K562 (cell line): ENCODE results near the gene SERTAD1. TPM values are rescaled to one million over a fixed set of nuclear protein-coding genes. Genes with fewer than 3 reads are reported as not detected.

ENCODE experiments used
- FOXK2 ChIP-seq, 2 experiments: fragments of 450-650 bp; IDR thresholded peaks in 1 of 2; conservative IDR thresholded peaks in 1 of 2; 2 replicates each; pipeline ENCODE4 v1.6.1; 2016; ENCODE audit warnings: low read depth in 2 of 2, mild to moderate bottlenecking in 1 of 2
- LARP7 ChIP-seq: fragments of 450-650 bp; IDR thresholded peaks from 2 replicates; pipeline ENCODE4 v1.6.1; 2016
- MAFF ChIP-seq: IDR thresholded peaks from 2 replicates; pipeline ENCODE4 v1.6.1; 2012; ENCODE audit warnings: low read length, improper control_type of control experiment
- RBM15 ChIP-seq: fragments of 200-400 bp; formaldehyde crosslinking; IDR thresholded peaks from 2 replicates; pipeline ENCODE4 v1.6.1; 2018; ENCODE audit warnings: mild to moderate bottlenecking, low read length, moderate library complexity; ENCODE audit not compliant: insufficient read depth
- SAP30 ChIP-seq: fragments of 200-600 bp; sonication (generic); IDR thresholded peaks from 2 replicates; pipeline ENCODE4 v1.6.1; 2012; ENCODE audit warnings: borderline replicate concordance, low read depth, mild to moderate bottlenecking, moderate library complexity, low read length, control low read depth, inconsistent platforms; ENCODE audit not compliant: insufficient read depth, poor library complexity, severe bottlenecking
- SIX5 ChIP-seq, 2 experiments: IDR thresholded peaks; 2 replicates each; pipeline ENCODE4 v1.6.1; 2011; ENCODE audit warnings: low read length in 2 of 2, borderline replicate concordance in 1 of 2, low read depth in 1 of 2, mild to moderate bottlenecking in 1 of 2, moderate library complexity in 1 of 2; ENCODE audit not compliant: insufficient read depth in 1 of 2
- SNRNP70 ChIP-seq: fragments of 200-400 bp; formaldehyde crosslinking; optimal IDR thresholded peaks from 2 replicates; pipeline ENCODE3; 2017; ENCODE audit warnings: low read depth, low read length
- ZKSCAN8 ChIP-seq: fragments of 200-800 bp; sonication (Bioruptor generic); IDR thresholded peaks from 2 replicates; pipeline ENCODE4 v1.6.1; 2016; ENCODE audit warnings: missing genetic modification characterization, missing compliant biosample characterization
- ZNF184 ChIP-seq: sonication (generic); formaldehyde crosslinking; IDR thresholded peaks from 2 replicates; pipeline ENCODE4 v1.5.0; 2020; ENCODE audit warnings: missing genetic modification reagents
- polyA plus RNA-seq, 8 experiments: library from polyadenylated mRNA; depleted of rRNA in 4 of 8; stranded (reverse) in 5 of 8; unstranded in 3 of 8; fragments of >200 nt; fragmentation: Nextera tagmentation in 2 of 8; fragmentation: Illumina TruSeq in 1 of 8; extraction: Ambion mirVana in 2 of 8; extraction: Trizol in 1 of 8; gene quantifications; 2 replicates each; pipeline versions ENCODE4 v1.2.1 to v1.2.3, GENCODE V29; 2011 to 2014; ENCODE audit warnings: inconsistent platforms in 1 of 8, missing spikeins in 1 of 8
- total RNA-seq, 7 experiments: library from RNA; depleted of rRNA in 6 of 7; stranded (reverse); fragments of >200 nt in 6 of 7; fragmentation: Illumina TruSeq in 2 of 7; extraction: Trizol in 2 of 7; gene quantifications; 2 replicates each; pipeline versions ENCODE4 v1.2.1 to v1.2.3, GENCODE V29; 2011 to 2021; ENCODE audit warnings: low replicate concordance in 1 of 7
- TF ChIP-seq, protein P1 (sequence below), 2 experiments: fragments of 450-650 bp; formaldehyde crosslinking in 1 of 2; IDR thresholded peaks; 2 replicates each; pipeline versions ENCODE4 v1.4.0 to v1.6.1; 2014 to 2020; ENCODE audit warnings: mild to moderate bottlenecking in 2 of 2, borderline replicate concordance in 1 of 2, low read depth in 1 of 2
- TF ChIP-seq, protein P2 (sequence below), 2 experiments: fragments of 150-350 bp in 1 of 2; IDR thresholded peaks; 2 replicates each; pipeline ENCODE4 v1.6.1; 2012 to 2016; ENCODE audit warnings: low read depth in 2 of 2, low read length in 2 of 2, mild to moderate bottlenecking in 1 of 2, moderate library complexity in 1 of 2
- TF ChIP-seq, protein P3 (sequence below): fragments of 450-650 bp; IDR thresholded peaks from 2 replicates; pipeline ENCODE4 v1.6.1; 2016; ENCODE audit warnings: antibody characterized with exemption

The SERTAD1 gene
- total and polyA plus RNA-seq, 9 of the 15 experiments (the other 6 are each of a cell fraction or from before 2014, with no cell fraction given) = 0.15 to 8.7 (median 4.9) TPM

DNA sequence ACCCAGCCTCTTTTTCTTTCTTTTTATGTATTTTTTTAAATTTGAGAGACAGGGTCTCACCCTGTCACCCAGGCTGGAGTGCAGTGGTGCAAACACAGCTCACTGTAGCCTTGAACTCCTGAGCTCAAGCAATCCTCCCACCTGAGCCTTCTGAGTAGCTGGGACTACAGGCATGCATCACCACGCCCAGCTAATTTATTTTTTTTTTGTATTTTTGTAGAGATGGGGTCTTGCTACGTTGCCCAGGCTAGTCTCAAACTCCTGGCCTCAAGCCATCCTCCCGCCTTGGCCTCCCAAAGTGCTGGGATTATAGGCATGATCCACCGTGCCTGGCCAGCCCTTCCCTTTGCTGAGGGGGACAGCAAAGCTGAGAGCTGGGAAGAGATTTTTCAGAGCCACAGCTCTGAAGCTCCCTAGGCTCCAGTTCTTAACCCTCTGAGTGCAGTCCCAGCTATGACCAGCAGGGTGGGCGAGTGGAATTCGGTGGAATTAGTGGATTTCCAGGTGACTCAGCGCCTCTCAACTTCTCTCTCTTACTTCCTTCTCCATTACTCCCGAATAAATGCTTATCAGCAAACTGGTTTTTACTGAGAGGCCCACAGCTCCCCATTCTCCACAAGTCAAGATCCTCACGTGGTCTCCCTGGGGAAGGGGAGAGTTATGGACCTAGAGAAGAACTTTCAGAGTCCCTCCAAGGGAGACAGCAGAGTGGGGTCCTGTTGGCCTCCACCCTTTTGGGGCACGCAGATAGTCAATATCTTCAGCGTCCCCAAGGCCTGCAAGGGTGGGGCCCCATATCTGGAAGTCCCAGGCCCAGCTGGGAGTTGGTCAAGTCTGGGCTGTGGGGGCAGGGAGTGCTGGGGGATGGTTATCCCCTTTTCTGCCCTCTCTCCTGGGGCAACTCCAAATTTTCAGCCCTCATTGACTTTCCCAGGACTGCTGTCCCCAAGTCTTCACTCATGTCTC is 38.5 kb upstream of the SERTAD1 start (continued):
- TF ChIP-seq, protein P1, sequence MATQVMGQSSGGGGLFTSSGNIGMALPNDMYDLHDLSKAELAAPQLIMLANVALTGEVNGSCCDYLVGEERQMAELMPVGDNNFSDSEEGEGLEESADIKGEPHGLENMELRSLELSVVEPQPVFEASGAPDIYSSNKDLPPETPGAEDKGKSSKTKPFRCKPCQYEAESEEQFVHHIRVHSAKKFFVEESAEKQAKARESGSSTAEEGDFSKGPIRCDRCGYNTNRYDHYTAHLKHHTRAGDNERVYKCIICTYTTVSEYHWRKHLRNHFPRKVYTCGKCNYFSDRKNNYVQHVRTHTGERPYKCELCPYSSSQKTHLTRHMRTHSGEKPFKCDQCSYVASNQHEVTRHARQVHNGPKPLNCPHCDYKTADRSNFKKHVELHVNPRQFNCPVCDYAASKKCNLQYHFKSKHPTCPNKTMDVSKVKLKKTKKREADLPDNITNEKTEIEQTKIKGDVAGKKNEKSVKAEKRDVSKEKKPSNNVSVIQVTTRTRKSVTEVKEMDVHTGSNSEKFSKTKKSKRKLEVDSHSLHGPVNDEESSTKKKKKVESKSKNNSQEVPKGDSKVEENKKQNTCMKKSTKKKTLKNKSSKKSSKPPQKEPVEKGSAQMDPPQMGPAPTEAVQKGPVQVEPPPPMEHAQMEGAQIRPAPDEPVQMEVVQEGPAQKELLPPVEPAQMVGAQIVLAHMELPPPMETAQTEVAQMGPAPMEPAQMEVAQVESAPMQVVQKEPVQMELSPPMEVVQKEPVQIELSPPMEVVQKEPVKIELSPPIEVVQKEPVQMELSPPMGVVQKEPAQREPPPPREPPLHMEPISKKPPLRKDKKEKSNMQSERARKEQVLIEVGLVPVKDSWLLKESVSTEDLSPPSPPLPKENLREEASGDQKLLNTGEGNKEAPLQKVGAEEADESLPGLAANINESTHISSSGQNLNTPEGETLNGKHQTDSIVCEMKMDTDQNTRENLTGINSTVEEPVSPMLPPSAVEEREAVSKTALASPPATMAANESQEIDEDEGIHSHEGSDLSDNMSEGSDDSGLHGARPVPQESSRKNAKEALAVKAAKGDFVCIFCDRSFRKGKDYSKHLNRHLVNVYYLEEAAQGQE (IDR thresholded peaks at IDR 0.05; ENCODE audit: borderline replicate concordance) = peak; percentile 68
- TF ChIP-seq, protein P1 (CRISPR knock-in tag; IDR thresholded peaks at IDR 0.05; ENCODE audit: low read depth) = no peak
- no peak for TF ChIP-seq SNRNP70
- no peak for TF ChIP-seq RBM15
- TF ChIP-seq LARP7 = no peak
- TF ChIP-seq MAFF = peak; percentile 90
- TF ChIP-seq, protein P2, sequence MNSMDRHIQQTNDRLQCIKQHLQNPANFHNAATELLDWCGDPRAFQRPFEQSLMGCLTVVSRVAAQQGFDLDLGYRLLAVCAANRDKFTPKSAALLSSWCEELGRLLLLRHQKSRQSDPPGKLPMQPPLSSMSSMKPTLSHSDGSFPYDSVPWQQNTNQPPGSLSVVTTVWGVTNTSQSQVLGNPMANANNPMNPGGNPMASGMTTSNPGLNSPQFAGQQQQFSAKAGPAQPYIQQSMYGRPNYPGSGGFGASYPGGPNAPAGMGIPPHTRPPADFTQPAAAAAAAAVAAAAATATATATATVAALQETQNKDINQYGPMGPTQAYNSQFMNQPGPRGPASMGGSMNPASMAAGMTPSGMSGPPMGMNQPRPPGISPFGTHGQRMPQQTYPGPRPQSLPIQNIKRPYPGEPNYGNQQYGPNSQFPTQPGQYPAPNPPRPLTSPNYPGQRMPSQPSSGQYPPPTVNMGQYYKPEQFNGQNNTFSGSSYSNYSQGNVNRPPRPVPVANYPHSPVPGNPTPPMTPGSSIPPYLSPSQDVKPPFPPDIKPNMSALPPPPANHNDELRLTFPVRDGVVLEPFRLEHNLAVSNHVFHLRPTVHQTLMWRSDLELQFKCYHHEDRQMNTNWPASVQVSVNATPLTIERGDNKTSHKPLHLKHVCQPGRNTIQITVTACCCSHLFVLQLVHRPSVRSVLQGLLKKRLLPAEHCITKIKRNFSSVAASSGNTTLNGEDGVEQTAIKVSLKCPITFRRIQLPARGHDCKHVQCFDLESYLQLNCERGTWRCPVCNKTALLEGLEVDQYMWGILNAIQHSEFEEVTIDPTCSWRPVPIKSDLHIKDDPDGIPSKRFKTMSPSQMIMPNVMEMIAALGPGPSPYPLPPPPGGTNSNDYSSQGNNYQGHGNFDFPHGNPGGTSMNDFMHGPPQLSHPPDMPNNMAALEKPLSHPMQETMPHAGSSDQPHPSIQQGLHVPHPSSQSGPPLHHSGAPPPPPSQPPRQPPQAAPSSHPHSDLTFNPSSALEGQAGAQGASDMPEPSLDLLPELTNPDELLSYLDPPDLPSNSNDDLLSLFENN (IDR thresholded peaks at IDR 0.05; ENCODE audit: low read depth in 2 of 2, low read length in 2 of 2) = peak in 1 of 2 experiments; percentile 87; a peak in 2 of 4 replicates
- no peak for TF ChIP-seq SIX5 (IDR thresholded peaks at IDR 0.05; ENCODE audit: borderline replicate concordance in 1 of 2, insufficient read depth in 1 of 2, low read depth in 1 of 2, low read length in 2 of 2)
- TF ChIP-seq ZNF184 (CRISPR knock-in tag) = no peak
- TF ChIP-seq, protein P3, sequence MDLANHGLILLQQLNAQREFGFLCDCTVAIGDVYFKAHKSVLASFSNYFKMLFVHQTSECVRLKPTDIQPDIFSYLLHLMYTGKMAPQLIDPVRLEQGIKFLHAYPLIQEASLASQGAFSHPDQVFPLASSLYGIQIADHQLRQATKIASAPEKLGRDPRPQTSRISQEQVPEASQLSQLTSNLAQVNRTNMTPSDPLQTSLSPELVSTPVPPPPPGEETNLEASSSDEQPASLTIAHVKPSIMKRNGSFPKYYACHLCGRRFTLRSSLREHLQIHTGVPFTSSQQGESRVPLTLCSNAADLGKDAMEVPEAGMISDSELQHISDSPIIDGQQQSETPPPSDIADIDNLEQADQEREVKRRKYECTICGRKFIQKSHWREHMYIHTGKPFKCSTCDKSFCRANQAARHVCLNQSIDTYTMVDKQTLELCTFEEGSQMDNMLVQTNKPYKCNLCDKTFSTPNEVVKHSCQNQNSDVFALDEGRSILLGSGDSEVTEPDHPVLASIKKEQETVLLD = peak; percentile 89; the same call in 1 of the 2 replicates
- peak; percentile 73; the same call in 1 of the 2 replicates for TF ChIP-seq ZKSCAN8 (CRISPR knock-in tag)
- peak; percentile 15 to 50; a peak in 2 of 4 replicates for TF ChIP-seq FOXK2 (conservative IDR thresholded peaks at IDR 0.05 in 1 of 2, IDR thresholded peaks at IDR 0.05 in 1 of 2; ENCODE audit: low read depth in 2 of 2)
- TF ChIP-seq SAP30 = no peak
